ENCODE data around the gene SORD.
"Not testable (repeated sequence)": the region's sequence is repeated elsewhere in the genome, so short reads cannot be mapped to it uniquely, and the experiment has no call there.

SORD gene

GRCh38 chr15:45022871-45023658, at the start of gene SORD:
Gene SORD (plus strand): TSS chr15:45023195. CDS start chr15:45023284, 89 bp downstream.
- DNase-seq, result peak; percentile 90

GRCh38 chr15:44976183-44976582, 46.8 kb upstream of the SORD start:
- DNase-seq, result not testable (repeated sequence)

DNA sequence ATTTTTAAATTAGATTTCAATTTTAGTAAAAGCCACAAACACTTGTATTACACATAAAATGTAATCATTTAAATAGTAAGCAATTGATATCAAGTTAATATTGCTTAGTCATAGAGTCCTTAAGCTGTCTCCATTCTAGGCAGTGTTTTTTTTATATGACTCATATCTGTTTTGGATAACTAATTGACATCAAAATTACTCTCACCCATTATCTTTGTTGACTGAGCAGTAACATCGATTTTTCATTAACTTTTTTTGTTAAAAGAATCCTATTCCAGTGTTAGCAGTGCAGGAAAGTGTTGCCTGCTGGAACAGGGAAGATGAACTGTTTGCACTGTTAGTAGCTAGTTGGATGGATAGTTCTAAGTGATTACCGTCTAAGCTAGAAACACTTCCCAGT, 45.2 kb upstream of the SORD start:
- DNase-seq, result not testable (repeated sequence)

DNA sequence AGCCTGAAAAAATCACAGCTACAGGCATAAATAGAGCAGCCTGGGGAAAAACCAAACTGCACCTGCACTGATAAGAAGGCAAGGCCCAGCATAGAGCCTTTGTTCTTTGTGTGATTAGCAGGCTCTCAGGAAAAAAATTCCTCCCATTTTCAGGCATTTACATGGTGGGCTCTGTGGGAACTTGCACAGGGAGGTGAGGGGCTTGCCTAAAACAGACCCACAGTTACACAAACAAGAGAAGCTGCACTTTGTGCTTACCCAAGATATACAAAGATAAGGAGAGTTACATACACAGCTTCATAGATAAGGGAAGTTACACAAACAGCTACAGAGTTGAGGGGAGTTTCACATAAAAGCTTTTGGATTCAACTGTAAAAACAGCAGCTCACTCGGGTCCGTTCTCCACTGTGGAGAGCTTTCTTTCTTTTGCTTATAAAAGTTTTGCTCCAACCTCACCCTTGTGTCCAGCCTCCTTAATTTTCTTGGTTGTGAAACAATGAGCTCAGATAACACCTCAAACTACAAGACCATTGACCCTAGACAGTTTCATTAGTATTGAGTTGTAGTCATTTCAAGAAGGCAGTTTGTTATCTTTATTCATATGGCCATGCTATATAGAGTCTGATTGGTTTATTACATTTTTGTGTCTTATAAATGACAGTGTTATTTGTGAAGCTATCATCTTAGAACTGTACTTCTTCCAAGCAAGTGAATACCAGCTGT, 43.2 kb upstream of the SORD start:
- not testable (repeated sequence) for DNase-seq

- not testable (repeated sequence) for DNase-seq
These were observed 38.9 kb upstream of the SORD start for GRCh38 chr15:44984144-44984543.

DNA sequence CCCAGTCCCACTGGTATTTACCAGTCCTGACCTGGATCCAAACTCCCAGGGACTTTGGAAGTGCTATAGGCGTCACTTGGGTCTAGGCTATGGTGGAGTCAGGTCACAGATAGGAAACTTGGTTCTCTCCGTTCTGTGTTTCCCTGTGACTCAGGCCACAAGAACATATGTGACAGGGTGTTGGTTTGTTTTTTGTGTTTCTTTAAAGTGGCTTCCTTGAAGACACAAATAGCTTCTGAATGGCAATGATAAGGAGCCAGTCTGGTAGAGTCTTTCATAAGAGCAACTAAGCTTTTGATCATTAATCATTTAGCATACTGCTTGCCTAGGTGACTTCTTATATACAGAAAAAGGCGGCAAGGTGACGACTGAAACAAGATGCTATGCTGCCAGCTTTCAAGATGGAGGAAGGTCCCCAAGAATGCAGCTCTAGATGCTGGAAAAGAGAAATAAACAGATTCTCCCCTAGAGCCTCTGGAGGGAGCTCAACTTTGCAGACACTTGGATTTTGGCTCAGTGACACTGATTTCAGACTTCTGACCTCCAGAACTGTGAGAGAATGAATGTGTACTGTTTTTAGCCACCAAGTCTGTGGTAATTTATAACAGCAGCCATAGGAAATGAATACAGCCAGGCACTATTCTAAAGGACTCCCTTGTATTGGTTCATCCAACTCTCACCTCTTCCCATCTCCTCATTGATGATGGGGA, 36.5 kb upstream of the SORD start:
- DNase-seq, result not testable (repeated sequence)

GRCh38 chr15:44987711-44988110, 35.3 kb upstream of the SORD start:
- not testable (repeated sequence) for DNase-seq

DNA sequence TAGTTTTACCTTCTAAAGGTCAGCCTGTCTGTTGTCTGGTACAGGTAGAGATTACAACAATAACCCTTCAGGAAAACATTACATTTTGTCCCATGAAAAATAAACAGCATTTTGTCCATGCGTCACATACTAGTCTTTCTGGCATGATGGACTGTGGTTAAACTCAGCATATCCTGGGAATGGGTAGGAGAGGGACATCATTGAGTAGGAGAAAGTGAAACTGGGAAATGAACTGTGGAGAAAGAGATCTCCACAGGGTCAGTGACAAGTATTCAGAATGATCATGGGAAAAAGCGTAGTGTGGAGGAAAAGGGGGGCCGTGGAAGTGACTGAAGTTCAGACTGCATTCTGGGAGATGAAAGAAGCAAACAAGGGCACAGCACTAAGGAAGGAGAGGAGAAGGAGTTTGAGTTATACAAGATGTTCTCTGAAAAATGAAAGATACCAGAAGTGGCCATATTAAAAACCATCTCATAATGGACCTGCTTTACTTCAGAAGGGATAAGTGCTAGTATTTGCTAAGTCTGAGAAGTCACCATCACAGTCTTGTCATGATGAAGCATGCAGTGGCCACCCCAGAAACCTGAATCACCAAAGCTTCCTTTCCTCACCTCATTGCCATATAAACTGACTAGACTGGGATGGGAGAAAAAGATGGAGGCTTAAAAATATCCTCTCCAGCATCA, 34.7 kb upstream of the SORD start:
- DNase-seq, result not testable (repeated sequence)

- DNase-seq, result not testable (repeated sequence)
These were observed 34.1 kb upstream of the SORD start for GRCh38 chr15:44988870-44989219.

DNA sequence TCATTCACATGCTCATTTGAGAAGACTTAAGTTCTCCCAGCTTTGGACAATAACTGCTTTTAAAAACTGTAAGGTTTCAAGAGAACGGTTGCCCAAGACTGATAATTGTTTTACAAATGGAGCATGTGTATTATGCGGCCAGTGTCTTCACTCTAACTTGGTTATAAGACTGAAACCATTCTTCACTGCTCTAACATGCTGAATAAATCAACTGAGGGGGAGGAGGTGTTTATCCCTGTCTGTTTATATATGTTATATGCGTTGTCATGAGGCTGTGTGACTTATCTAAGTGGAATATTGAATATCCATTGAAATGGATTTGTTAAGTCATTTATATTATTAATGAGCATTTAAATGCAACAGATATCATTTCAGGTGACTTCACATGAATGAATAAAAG, 25.4 kb upstream of the SORD start:
- DNase-seq, result not testable (repeated sequence)

DNA sequence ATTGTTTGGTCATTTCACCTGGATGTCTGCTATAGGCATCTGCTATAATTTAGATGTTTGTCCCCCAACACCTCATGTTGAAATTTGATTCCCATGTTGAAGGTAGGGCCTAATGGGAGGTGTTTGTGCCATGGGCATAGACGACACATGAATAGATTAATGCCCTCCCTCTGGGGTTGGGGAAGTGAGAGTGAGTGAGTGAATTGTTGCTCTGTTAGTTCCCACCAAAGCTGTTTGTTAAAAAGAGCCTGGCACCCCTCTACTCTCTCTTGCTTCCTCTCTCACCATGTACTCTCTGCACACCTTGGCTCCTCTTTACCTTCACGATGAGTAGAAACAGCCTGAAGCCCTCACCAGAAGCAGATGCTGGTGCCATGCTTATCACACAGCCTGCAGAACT, 23.9 kb upstream of the SORD start:
- no peak for DNase-seq

DNA sequence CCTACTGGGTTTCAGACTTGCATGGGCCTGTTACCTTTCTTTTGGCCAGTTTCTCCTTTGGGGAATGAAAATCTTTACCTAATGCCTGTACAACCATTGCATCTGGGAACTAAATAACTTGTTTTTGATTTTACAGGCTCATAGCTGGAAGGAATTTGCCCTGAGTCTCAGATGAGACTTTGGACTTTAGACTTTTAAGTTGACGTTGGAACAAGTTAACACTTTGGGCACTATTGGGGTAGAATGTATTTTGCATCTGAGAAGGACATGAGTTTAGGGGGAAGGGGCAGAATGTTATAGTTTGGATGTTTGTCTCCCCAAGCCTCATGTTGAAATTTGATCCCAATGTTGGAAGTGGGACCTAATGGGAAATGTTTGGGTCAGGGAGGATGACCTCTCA, 21.8 kb upstream of the SORD start:
- not testable (repeated sequence) for DNase-seq

DNA sequence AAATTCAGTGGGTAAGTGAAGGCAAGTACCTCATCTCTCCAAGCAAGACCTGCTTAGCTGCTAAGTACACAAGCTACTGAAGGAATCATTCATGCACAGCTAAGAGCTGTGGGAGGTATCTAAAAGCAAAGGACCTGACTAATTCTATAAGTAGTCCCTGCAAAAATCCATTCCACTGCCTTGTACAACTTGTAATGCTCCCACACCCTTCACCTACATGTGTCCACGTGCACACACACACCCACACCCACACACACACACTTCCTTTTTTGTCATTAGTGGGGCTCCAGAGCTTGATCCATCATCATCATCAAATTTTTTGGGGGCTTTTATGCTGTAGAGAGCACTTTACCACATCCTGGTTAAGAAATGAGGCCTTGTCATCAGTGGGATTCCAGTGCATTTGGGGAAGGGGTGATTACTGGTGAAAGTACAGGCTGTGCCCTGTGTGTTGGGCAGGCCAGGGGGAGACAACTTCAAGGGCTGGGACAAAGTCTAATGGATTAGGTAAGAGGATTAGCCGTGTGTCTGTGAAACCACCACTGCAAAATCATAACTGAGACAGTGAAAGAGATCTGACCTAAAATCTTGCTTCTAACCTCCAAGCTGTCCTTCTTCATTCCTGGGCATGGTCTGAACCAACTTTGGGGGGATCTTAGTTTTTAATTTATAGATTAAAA, 19.1 kb upstream of the SORD start:
- not testable (repeated sequence) for DNase-seq

DNA sequence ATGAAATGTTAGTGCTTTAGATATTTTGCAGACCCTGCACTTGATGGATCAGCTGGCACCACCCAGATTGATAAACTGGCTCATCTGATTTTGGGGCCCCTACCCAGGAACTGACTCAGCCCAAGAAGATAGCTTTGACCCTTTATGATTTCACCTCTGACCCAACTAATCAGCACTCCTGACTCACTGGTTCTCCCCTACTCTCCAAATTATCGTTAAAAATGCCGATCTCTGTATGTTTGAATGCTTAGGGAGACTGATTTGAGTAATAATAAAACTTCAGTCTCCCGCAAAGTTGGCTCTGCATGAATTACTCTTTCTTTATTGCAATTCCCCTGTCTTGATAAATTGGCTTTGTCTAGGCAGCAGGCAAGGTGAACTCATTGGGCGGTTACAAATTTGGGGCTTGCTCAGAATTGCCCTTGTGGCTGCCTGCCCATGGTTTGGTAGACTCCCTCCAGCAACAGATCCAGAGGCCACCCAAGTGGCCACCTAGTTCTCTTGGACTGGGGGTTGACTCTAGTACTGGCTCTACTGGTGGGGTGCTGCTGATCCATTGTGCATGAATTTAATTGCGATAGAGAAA, 18.3 kb upstream of the SORD start:
- not testable (repeated sequence) for DNase-seq

DNA sequence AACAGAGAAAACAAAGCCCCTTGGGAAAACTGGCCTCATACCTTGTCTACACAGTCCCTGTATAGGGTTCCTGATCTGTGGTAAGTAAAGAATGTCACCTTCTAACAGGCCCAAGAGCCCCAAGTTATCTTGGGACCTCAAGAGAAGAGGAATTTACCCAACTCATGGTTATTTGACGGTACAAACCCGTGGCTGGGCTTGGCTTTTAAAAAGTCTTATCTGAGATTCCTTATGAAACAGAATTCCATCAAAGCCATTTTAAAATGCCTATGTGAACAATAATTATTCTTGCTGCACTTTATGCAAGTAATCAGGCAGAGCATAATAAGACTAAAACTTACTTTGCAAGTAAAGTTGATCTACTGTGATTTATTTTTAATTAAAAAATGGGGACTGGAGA, 13.9 kb upstream of the SORD start:
- no peak for DNase-seq

- DNase-seq, result not testable (repeated sequence)
These were observed 7.9 kb upstream of the SORD start for GRCh38 chr15:45015114-45015513.

DNA sequence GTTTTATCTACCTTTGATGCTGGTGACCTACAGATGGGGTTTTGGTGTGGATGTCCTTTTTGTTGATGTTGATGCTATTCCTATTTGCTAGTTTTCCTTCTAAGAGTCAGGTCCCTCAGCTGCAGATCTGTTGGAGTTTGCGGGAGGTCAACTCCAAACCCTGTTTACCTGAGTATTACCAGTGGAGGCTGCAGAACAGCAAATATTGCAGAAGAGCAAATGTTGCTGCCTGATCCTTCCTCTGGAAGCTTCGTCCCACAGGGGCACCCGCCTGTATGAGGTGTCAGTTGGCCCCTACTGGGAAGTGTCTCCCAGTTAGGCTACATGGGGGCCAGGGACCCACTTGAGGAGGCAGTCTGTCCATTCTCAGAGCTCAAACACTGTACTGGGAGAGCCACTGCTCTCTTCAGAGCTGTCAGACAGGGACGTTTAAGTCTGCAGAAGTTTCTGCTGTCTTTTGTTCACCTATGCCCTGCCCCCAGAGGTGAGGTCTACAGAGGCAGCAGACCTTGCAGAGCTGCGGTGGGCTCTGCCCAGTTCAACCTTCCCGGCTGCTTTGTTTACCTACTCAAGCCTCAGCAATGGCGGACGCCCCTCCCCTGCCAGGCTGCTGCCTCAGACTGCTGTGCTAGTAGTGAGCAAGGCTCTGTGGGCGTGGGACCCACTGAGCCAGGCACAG, 2.6 kb upstream of the SORD start:
- not testable (repeated sequence) for DNase-seq

- not testable (repeated sequence) for DNase-seq
These were observed 2.1 kb upstream of the SORD start for GRCh38 chr15:45020901-45021259.

DNA sequence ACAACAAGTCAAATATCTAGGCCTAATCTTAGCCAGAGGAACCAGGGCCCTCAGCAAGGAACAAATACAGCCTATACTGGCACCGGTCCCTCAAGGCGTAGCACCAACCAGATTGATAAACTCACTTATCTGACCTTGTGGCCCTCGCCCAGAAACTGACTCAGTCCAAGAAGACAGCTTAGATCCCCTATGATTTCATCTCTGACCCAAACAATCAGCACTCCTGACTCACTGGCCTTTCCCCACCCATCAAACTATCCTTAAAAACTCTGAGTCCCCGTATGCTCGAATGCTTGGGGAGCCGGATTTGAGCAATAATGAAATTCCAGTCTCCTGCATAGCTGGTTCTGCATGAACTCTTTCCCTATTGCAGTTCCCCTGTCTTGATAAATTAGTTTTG, 1.6 kb upstream of the SORD start:
- DNase-seq, result no peak

DNA sequence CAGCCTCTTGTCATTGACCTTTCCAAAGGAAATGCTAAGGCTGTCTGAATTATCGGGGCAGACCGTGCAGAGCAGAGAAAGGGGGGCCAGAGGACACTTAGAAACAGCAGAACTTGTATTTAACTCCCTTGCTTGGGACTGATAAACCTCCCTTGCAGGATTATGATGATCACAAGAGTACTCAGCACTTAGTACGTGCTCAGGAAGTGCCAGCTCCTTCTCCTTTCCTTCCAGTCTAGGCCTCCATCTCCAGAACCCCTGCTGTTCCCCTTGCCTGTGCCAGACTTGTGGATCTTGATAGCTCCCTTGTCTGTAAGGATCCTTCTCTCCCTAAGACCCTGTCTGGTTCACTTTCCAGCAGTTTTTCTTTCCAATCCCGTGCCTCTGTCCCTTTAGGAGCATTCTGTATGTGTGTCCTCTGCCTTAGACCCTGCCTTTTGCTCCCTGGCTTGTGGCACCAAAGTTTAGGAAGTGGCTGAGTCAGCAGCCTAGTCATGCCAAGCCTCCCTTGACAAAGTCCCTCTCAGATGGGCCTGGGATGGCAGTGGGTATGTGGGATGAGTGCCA, 747 bp downstream of the SORD start:
- no peak for DNase-seq

DNA sequence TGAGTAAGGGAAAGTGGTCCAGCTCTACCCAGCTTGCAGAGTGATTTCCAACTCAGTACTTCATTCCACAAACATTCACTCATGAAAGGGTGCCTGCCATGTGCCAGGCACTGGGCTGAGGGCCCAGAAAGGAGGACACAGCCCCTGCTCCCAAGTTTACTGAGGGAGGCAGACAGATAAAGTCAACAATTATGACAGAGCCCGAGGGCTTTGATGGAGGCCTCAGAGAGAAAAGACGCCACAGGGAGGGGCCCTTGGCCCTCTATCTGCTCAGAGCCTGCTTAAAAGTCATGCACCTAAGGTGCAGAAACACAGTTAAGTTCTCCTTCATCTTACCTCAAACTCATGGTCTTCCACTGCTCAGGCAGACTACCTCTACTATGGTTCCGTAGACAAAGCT, 1.7 kb downstream of the SORD start:
- DNase-seq, result not testable (repeated sequence)
